ENCODE results near the gene FRMD4B. TPM values are rescaled to one million over a fixed set of nuclear protein-coding genes. Genes with fewer than 3 reads are reported as not detected.
A peak's percentile ranks its signal among the peaks of the same experiment; 100 is the strongest.
"Not testable (repeated sequence)": the region's sequence is repeated elsewhere in the genome, so short reads cannot be mapped to it uniquely, and the experiment has no call there.

Gene FRMD4B
- total RNA-seq, 3 donors from 2014 or later = 26.0 to 29.4 (median 28.6) TPM

DNA sequence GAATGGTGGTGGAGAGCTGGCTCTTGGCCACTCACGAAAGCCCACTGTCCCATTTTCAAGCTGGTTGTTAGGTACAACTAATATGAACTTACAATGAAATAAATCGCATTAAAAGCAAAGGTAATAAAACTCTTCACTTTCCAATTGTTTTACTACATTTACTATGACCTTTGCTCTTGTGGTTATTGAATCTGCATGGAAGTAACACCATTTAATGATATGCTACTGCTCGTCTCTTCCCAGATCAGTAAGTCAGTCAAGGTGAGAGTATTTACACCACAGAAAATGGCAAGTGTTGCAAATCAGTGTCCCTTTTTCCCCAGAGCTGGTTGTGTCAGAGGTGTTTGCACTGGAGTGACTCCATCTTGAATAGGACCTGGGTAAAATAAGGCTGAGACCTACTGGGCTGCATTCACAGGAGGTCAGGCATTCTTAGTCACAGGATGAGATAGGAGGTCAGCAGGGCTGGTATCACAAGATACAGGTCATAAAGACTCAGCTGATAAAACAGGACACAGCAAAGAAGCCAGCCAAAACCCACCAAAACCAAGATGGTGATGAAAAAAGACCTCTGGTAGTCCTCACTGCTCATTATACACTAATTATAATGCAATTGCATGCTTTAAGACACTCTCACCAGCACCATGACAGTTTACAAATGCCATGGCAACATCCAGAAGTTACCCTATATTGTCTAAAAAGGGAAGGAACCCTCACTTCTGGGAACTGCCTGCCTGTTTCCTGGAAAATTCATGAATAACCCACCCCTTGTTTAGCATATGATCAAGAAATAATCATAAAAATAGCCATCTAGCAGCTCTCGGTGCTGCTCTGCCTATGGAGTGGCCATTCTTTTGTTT is 57.6 kb downstream of the FRMD4B start:
- peak; percentile 68 for ATAC-seq
- Histone ChIP-seq H3K4me1 (ENCODE audit: low read depth) (no peaks in the 10 kb centered on the region), H3K36me3 (ENCODE audit: low read depth) (no peaks in the 10 kb centered on the region), H3K4me3 (no peak overlapping the region), H3K9me3 (no peaks in the 10 kb centered on the region)
- TF ChIP-seq, protein P1, sequence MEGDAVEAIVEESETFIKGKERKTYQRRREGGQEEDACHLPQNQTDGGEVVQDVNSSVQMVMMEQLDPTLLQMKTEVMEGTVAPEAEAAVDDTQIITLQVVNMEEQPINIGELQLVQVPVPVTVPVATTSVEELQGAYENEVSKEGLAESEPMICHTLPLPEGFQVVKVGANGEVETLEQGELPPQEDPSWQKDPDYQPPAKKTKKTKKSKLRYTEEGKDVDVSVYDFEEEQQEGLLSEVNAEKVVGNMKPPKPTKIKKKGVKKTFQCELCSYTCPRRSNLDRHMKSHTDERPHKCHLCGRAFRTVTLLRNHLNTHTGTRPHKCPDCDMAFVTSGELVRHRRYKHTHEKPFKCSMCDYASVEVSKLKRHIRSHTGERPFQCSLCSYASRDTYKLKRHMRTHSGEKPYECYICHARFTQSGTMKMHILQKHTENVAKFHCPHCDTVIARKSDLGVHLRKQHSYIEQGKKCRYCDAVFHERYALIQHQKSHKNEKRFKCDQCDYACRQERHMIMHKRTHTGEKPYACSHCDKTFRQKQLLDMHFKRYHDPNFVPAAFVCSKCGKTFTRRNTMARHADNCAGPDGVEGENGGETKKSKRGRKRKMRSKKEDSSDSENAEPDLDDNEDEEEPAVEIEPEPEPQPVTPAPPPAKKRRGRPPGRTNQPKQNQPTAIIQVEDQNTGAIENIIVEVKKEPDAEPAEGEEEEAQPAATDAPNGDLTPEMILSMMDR (IDR thresholded peaks at IDR 0.05) = no peak
- DNase-seq = no peak
- intact Hi-C loops (cut with DNase I, micrococcal nuclease) = no loop called here

DNA sequence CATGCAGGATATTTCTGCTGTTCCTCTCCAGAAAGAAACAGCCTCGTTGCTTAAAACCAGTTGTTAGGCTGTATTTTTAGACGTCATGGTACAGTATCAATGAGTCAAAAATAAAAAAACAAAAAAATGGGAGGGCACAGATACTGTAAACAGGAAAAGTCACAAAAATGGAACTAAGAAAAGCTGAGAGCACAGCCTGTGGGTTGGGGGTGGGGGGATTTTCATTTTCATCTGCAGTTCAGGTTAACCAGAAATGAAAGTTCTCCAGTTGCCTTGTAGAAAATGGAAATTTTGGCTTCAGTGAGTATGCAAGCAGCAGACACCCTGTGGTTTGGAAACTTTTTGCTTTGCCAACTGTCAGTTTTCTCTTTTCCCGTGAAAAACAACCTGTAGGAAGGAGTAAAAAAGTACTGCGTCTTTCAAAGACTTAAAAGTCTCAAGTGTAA is 59.0 kb downstream of the FRMD4B start:
- DNase-seq (peak in 1 of 3 donors; percentile 23), ATAC-seq (peak; percentile 27)
- Histone ChIP-seq H3K36me3 (ENCODE audit: low read depth) (no peaks in the 10 kb centered on the region), H3K4me3 (no peak overlapping the region), H3K9me3 (no peaks in the 10 kb centered on the region), H3K4me1 (ENCODE audit: low read depth) (peaks cover 6% of the 10 kb centered on the region)
- TF ChIP-seq, protein P1 (IDR thresholded peaks at IDR 0.05) = no peak
- intact Hi-C loops (cut with DNase I, micrococcal nuclease) = no loop called here

DNA sequence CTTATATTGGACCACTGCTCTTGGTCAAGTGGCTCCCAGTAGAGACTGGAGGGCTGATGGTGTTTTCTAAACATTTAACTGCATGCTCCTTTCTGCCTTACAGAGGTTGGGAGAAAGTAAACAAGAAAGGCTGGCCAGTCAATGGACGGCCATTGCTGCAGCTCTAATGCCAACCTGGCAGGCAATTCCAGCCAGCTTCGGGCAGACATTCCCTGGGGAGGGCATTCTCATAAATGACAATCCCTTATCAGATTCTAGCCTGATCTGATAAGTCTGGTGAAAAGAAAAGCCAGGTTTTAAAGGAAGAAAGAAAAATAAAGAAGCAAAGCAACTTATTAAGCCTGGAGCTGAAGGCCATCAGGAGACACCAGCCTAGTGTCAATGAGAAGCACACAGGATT is 60.7 kb downstream of the FRMD4B start:
- Histone ChIP-seq H3K36me3 (ENCODE audit: low read depth) (no peaks in the 10 kb centered on the region), H3K4me3 (no peak overlapping the region), H3K9me3 (no peaks in the 10 kb centered on the region), H3K4me1 (ENCODE audit: low read depth) (peaks cover 6% of the 10 kb centered on the region)
- DNase-seq (no peak), ATAC-seq (no peak)
- intact Hi-C loops (cut with DNase I, micrococcal nuclease) = no loop called here
- TF ChIP-seq, protein P1 (IDR thresholded peaks at IDR 0.05) = no peak

DNA sequence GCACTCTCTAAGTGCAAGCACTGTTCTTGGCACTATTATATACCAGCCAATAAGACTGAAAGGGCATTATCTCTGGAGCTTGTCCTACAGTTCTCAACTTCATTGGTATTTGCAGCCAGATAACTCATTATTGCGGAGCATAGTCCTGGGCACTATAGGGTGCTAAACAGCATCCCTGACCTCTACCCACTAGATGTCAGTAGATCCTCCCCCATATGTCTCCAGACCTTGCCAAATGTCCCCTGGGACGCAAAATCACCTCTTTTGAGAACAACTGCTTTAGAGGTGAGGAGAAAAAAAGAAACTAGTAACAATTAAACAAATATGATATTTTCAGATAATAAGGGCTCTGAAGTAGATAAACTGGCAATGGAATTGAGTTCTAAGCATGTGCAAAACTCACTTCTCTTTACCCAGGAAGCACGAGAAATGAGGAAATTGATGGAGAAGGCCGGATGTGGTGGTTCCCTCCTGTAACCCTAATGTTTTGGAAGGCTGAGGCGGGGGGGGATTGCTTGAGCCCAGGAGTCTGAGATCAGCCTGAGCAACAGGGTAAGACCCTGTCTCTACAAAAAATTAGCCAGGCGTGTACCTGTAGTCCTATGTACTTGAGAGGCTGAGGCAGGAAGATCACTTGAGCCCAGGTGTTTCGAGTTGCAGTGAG is 61.4 kb downstream of the FRMD4B start:
- peaks cover 6% of the 10 kb centered on the region for H3K4me1 ChIP-seq (ENCODE audit: low read depth)
- DNase-seq (peak in 1 of 3 donors; percentile 35), ATAC-seq (peak; percentile 58)
- H3K9me3 ChIP-seq = no peaks in the 10 kb centered on the region
- TF ChIP-seq, protein P1 (IDR thresholded peaks at IDR 0.05) = peak; percentile 16
- intact Hi-C loops (cut with DNase I, micrococcal nuclease) = no loop called here
- H3K4me3 ChIP-seq = no peak overlapping the region
- no peaks in the 10 kb centered on the region for H3K36me3 ChIP-seq (ENCODE audit: low read depth)

DNA sequence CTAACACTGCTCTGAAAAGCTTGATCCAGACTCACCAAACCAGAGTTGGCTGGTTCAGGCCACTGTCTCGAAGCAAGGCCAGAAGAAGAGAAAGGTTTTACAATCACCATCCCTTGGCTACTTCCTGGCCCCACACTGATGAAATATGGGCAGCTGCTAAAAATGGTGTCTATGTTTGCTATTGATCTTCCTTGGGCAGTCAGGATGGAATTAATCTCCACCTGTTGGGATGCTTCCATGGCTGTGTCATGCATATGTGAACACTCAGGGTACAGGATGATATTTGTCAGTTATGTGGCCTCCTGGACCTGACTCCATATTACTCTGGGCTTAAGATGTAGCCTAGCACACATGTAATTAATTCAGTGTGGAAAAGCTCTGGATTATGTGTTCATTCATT is 61.9 kb downstream of the FRMD4B start:
- TF ChIP-seq, protein P1 (IDR thresholded peaks at IDR 0.05) = no peak
- intact Hi-C loops (cut with DNase I, micrococcal nuclease) = no loop called here
- H3K4me1 ChIP-seq (ENCODE audit: low read depth) = peaks cover 6% of the 10 kb centered on the region
- DNase-seq (no peak), ATAC-seq (no peak)
- H3K36me3 ChIP-seq (ENCODE audit: low read depth) = no peaks in the 10 kb centered on the region
- no peak overlapping the region for H3K4me3 ChIP-seq
- no peaks in the 10 kb centered on the region for H3K9me3 ChIP-seq

DNA sequence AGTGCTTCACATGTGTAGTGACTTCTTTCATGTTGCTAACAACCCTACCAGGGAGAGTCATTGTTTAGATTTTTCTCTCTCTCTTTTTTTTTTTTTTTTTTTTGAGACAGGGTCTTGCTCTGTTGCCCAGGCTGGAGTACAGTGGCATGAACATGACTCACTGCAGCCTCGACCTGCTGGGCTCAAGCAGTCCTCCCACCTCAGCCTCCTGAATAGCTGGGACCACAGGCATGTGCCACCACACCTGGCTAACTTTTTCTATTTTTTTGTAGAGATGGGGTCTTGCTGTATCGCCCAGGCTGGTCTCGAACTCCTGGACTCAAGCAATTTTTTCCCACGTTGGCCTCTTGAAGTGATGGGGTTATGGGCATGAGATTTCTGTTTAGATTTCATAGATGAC is 63.4 kb downstream of the FRMD4B start:
- intact Hi-C loops (cut with DNase I, micrococcal nuclease); ATAC-seq; H3K9me3 ChIP-seq; DNase-seq; H3K4me1 ChIP-seq (ENCODE audit: low read depth); H3K36me3 ChIP-seq (ENCODE audit: low read depth); H3K4me3 ChIP-seq: not testable (repeated sequence)

All from mucosa of descending colon (tissue), 3 donors.